PC-9 (cell line): ENCODE measurements around the gene PHYH.

ENCODE experiments used
- CTCF ChIP-seq: fragments of 200-600 bp; sonication (generic); conservative IDR thresholded peaks from 2 replicates; pipeline ENCODE4 v1.6.1; 2017; ENCODE audit warnings: mixed run types, antibody characterized with exemption, mild to moderate bottlenecking, moderate library complexity
- EZH2 ChIP-seq: fragments of 200-600 bp; sonication (generic); IDR thresholded peaks from 2 replicates; pipeline ENCODE4 v1.8.0; 2017; ENCODE audit warnings: antibody characterized with exemption, low read depth

- no peak for TF ChIP-seq EZH2
- no peak for TF ChIP-seq CTCF
Measured at GRCh38 chr10:13337827-13338196, 37.9 kb upstream of the PHYH start.
